GM18858 (cell line): ENCODE measurements around the gene C10orf120.

Experiments
- ATAC-seq: cut with Tn5 transposase; IDR thresholded peaks from one replicate; pipeline ENCODE4 v1.9.1; 2021; ENCODE audit not compliant: unreplicated experiment

Gene C10orf120

DNA sequence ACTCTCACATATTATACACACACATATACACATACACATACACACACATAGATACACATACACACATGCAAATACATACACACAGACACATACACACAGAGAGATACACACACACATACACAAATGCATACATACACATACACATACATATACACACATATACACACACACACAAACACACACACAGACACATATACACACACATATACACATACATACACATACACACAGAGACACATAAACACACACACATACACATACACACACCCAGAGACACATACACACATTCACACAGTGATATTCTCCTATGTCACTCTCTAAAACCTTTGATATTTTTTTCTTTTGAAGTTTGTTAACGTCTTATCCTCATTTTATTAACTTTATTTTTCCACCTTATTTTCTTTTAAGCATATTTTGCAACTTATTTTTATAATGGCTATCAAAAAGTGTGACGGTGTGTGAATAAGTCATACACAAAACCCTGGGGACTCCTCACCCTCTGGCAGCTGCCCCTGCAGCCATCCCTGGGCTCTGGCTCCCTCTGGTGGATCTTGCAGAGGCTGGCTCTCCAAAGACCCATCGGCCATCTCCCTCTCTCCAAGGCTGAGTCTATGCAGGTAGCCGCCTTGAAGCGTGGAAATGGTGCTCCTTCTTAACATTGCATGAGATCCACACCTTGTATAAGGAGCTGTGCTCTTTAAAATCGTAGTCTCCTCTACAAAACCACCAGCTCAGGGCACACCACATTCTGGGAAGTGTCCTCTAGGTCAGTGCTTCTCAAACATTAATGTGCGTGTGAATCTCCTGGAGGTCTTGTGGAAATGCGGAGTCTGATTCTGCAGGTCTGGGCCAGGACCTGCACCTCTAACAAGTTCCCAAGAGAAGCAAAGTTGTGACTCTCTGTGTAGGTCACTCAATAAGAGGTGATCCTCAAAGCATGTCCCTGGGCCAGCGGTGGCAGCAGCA is 4.1 kb upstream of the C10orf120 start:
- no peak for ATAC-seq

DNA sequence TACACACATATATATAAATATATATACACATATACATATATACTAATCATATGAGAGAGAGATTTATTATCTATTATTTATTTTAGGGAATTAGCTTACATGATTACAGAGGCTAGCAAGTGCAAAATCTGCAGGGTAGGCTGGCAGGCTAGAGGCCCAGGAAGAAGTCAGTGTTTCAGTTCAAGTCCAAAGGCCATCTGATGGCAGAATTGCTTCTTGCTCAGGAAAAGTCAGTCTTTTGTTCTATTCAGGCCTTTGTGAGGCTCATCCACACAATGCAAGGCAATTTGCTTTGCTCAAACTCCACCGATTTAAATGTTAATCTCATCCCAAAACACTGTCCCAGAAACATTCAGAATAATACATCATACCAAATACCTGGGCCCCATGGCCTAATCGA is 2.6 kb upstream of the C10orf120 start:
- no peak for ATAC-seq

DNA sequence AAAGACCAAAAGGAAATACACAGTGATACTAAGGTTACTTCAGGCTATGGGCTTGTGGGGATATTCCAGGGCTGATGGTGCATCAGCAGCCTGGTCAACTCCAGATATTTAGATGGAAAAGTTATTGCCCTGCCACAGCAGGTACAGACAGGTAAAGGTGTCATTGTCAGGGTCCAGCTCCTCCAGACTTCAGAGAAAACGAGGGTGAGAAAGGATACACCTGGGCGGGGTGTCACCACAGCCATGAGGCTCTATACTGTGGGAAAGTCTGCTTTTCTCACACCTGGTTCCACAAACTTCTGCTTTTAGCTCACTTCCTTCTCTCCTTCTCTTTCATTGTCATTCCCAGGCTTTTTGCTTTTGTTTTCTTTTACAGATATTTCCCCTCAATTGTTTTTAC is 2.0 kb upstream of the C10orf120 start:
- ATAC-seq, result no peak

DNA sequence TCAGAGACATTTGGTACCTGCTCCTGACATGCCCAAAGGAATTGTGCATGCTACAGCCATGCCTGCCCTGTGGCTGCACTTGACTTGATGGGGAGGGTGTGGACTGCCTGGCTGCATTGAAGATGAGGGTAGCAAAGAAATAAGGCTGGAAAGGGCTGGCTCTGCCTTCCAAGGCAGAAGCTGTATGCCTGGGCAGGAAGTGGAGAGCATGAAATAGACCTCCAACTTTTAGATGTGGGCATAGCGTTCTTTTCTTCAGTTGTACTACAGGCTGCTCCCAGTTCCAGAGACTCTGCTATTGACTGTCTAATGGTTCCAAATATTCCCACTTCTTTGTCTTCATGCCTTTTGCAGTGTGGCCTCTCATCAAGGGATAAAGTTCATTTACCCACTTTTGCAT is 3.0 kb downstream of the C10orf120 start:
- no peak for ATAC-seq

DNA sequence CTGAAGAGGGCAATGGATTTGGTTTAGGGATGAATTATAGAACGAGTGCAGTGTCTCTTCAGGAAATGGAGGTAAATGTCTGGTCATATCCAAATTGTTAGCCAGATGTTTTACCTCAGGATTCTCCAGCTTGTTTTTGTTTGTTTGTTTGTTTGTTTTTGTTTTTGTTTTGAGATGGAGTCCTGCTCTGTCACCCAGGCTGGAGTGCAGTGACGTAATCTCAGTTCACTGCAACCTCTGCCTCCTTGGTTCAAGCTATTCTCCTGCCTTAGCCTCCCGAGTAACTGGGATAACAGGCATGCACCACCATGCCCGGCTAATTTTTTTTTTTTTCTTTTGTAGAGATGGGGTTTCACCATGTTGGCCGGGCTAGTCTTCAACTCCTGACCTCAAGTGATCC is 6.9 kb downstream of the C10orf120 start:
- no peak for ATAC-seq

DNA sequence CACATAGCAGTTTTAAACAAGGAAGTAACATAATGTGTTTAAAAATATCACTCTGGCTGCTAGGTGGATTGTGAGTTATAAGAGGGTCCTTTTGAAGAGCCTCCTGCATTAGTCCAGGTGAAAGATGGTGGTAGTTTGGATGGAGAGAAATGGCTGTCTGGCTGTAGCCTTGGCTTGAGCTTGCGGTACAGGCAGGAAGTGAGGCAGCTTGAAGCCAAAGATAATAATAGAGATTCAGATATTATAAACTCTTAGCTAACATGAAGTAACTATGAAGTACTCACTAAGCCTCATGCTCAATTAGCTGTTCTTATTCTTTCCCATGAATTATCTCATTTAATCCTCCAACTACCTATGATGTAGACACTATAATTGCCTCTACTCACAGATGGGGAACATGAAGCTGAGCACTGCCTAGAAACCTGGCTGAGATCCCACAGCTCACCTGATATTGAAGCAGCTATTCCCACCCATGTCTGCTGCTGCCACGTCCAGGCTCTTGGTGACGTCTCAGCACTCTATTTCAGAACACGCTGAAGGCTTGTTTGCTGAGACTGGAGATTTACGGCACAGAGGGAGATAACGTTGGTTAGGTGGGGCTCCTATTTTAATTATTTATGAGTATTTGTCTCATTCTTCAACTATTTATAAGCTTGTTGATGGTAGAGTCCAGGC is 10.4 kb downstream of the C10orf120 start:
- ATAC-seq, result no peak

DNA sequence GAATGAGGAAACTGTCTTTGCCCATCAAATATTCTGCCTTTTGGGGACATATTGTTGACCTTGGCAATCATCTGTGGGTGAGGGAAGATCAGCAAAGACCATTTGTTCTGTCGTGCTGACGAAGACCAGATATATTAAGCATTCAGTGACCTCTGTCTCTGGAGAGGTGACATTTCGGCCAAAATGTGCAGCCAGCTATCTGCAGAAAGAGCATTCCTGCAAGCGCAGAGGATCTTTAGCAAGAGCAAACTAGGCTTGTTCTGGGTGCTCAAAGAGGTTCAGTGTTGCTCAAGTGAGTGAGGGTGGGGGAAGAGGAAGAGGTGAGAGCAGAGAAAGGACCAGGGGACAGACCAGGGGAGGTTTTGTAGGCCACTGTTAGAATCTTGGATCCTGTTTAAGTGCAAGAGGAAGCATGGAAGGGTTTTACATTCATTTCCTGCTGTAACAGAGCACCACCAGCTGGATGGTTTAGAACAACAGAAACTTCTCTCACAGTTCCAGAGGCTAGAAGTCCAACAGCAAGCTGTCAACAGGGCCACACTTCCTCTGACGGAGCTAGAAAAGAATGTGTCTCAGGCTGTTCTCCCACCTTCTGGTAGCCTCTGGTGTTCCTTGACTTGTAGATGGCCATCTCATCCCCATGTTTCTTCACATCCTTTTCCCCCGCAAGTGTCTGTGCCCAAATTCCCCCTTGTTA is 11.2 kb downstream of the C10orf120 start:
- ATAC-seq, result no peak

DNA sequence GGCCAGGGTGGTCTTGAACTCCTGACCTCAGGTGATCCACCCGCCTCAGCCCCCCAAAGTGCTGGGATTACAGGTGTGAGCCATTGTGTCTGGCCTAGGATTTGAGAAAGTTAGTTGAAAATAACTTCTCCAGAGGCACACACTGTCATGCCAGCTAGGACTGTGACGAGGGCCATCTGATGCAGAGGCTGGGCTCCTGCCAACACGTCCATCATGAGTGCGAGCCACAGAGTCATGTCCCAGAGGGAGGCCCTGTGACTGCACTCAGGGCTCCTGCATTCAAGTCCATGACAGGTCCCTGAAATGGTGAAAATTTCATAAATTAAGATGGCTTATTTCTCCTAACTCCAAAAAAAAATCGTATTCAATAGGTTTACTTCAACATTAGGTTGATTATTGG is 17.1 kb downstream of the C10orf120 start:
- no peak for ATAC-seq

DNA sequence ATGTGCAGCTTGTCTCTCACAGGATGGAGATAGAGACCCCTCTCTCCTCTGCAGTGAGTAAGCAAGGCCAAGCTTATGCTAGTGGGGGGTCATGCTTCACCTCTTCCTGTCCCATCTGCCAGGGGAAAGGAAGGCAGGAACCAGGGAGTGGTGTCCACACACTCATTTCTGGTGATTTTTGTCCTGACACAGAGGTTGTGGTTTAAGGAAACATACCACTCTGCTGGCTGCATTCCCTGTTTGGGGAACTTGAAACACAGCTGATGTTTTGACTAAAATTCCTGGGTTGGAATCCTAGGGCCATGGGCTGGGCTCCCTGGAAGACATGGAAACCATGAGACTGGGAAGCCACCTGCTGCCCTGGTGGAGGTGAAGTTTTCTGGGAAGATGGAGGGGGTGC is 21.4 kb downstream of the C10orf120 start:
- ATAC-seq, result no peak

DNA sequence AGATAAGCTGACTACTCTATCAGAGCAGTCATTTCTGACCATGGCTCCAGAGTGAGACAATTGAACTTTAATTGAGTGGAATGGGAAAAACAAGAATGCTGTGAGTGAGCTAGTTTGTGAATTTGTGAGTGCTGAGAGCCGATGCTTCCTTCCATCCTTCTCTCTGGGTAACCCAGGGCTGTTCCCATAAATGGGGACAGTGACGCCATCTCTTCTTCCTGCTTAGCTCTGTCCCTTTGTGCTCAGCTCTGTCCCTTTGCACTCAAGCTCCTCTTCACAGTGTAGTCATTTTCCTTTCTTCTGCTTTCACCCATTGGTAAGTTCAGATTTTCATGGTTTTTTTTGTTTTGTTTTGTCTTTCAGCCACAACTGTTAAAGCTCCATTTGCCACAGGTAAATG is 24.4 kb downstream of the C10orf120 start:
- no peak for ATAC-seq

DNA sequence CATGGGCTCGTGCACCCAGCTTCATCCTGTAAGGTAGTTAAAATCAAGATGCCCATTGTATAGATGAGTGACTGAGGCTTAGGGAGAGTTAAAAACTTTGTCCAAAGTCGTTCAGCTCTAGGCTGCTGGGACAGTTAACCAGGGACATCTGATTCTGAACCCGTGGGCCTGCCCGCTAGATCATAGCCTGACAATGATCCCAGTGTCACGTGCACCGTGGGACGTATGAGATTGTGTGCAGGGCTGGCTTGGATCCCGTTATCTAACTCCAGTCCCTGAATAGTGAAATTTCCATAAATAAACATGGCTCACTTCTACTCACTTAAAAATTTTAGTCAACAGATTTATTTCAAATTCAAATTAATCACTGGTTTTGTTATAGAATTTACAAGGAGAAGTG is 24.9 kb downstream of the C10orf120 start:
- ATAC-seq, result no peak

DNA sequence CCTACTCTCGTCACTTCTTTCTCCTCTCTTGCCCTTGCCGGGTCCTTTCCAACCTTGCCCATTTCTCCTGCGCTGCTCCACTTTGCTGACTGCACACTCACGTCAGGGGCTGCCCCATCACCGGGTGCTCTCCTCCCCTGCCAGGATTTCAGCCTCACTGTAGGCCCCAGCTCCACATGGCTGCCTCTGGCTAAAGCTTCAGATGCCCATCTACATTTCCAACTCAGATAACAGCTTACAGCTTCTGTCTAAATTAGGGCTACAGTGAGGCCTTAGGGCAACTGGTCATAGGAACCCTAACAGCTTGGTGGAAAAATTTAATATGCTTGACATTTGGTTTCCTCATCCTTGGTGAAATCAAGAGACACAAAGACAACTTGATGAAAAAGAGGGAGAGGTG is 25.9 kb downstream of the C10orf120 start:
- ATAC-seq, result no peak

DNA sequence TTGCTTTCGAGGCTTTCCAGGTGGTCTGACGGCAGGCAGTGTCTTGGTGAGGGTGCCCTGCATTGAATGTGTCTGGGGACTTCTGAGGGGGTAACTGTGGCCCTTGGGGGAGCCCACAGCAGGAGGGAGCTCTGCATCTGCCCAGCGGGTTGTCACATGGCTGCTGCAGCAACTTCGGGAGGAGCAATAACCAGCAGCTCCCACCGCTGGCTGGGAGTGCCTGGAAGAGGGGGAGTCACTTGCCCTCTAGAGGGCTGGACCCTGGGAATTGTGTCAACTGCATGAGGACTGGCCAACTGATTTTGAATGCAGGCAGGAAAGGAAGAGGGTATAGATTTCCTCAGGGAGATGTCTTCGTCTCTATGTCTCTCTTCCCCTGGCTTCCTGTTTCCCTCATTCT is 26.4 kb downstream of the C10orf120 start:
- no peak for ATAC-seq

DNA sequence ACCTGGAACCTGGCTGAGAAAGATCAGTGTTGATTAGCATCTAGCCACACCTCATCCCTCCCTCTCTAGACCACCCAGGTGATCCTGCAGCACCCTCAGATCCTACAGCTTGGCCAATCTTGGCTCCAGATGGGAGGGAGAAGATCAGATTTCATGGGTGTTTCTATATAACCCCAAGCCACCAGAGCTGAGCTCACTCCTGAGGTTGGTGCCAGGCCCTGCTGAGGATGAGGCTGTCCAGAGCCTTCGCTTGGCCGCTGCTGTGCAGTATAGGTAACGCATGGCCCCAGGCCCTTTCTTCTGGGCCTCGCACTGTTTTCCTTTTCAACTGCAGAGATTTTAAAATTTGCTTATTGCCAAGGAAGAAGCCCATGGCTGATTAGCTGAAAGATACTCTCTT is 27.0 kb downstream of the C10orf120 start:
- ATAC-seq, result no peak

DNA sequence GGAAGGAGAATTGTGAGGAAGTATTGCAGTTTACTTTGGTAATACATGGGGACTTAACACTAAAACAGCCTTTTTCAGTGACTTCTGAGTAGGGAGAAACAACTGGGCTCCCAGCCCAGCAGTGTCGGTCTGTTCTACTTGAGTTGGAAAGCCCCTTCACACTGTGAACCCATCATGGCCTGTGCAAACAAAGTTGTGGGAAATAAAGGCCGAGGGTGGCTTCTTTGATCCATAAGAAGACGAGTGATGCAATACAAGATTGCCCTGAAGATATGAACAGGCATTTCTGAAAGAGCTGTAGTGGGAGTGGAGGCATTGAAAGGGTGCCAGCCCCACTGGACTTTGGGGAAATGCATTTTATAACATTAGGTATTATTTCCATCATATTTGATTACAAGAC is 28.3 kb downstream of the C10orf120 start:
- no peak for ATAC-seq

DNA sequence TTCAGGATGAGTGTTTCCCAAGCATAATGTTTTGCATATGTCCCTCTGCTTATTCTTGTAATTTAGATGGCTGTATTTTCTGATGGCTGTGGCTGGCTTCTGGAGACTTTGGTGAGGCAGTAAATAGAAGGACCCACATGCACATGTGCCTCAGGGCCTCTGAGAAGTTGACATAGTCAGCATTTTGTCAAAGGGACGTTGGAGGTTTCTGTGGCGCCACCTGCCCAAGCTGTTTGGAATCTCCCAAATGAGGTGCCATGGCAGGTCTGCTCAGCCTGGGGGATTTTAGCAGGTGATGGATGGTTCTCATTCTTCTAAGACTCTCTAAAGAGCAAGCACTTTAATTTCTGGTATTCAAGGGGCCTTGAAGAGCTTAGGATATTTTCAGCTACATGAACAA is 29.8 kb downstream of the C10orf120 start:
- ATAC-seq, result no peak

DNA sequence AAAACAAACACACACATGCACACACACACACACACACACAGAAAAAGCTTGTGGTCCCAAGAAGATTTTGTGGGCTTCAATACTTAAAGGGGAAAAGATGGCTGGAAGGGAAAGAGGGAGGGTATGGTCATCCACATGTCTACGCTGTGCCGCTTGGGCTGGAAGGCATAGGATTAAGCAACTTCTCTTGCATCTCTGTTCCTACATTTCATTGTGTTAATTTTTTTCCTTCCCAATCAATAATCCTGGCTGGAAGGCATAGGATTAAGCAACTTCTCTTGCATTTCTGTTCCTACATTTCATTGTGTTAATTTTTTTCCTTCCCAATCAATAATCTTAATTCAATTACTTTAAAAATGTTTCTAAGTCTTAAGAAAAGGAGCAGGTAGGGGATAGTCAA is 30.6 kb downstream of the C10orf120 start:
- ATAC-seq, result no peak

DNA sequence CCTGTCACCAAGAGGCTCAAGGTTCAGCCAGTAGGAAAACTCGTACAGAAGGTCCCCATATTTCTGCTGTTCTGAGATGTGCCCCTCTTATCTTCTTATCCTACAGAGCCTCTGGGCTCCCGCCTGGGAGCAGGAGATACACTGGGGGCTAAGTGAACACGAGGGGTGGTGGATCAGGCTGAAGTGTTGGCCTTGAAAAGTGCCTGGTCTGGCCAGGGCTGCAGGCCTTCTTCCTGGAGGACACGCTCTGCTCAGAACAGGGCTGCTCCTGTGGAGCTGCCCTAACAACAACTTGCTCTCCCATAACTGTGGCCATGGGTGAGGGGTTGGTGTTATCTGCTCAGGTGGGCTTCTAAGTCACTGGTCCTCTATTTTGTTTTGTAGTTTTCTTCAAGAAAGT is 33.7 kb downstream of the C10orf120 start:
- no peak for ATAC-seq

DNA sequence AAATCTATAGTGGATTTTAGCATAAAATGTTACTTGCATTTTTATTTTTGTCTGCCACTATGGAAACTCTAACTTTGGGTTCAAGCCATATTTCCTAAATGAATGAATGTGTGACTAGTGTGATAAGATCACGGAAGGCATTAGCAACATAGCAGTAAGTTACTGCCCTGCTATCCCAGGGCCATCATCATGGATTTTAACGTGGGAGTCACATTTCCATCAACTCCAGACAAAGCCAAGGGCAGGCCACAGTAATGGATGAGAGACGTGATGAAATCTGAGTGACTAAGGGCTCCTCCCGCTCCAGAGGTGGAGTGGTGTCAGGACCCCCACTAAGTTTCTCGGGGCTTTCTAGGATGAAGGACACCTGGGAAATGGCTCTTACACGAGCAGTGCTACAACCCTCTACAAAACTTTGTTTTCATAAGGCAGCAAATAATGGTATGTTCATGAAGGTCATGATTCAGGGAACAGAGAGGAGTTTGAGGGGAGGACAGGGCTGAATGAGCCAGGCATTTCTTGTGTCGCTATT is 34.3 kb downstream of the C10orf120 start:
- ATAC-seq, result no peak

DNA sequence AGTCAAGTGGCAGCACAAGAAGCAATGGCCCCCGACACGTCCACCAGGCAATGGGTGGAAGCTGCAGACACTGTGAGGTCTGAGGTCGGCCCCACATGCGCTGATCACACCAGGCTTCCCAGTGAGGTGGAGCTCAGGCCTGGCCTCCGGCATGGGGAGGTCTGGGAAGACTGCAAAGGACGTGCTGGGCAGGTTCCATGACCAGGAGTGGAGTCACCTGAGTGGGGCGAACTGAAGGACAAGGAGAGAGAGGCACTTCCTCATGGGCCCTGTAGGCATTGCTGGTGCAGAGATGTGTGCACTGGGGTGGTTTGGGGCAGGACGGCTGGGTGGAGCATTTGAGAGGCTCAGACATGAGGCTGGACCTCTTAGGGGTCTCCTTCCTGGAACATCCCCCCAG is 35.1 kb downstream of the C10orf120 start:
- ATAC-seq, result no peak

DNA sequence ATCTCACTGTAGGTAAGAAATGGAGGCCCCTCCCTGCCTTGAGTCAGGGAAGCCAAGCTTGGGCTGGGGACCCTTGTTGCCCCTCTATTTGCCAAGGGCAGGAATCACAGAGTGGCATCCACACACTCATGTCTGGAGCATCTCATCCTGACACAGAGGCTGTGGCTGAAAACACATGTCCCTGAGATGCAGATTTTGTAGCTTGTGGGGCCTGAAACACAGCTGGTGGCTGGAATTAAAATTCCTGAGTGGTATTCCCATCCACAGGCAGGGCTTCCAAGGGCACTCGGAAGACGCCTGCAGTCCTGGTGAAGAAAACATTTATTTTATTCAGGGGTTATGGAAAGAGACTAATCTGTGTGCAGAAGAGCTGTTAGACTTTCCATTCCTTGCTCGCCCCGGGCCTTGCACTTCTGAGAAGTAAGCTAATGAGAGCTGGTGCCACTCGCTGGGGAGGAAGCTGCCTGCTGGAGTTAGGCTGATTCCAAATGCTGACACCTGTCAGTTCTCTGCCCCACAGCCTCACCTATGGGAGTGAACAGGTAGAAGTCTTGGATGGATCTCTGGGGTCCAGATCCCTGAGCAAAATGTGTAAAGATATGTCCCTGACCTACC is 36.0 kb downstream of the C10orf120 start:
- ATAC-seq, result no peak
